Trophoblast cell (in vitro differentiated cells and primary cell): ENCODE data around the gene ACTN4.

ENCODE experiments used
- DNase-seq, 2 donors: peaks; one replicate each; pipeline ENCODE4 v3.0.0-alpha.2; 2016
- H2AFZ ChIP-seq: 2 replicates; pipeline ENCODE4 v1.6.1; 2013; ENCODE audit warnings: low read length, moderate library complexity, mild to moderate bottlenecking; ENCODE audit not compliant: insufficient read depth, poor library complexity
- H2AK5ac ChIP-seq: 2 replicates; pipeline ENCODE4 v1.6.1; 2013; ENCODE audit warnings: mild to moderate bottlenecking, low read length
- H2BK120ac ChIP-seq: 2 replicates; pipeline ENCODE4 v1.6.1; 2013; ENCODE audit warnings: low read length, mild to moderate bottlenecking, moderate library complexity; ENCODE audit not compliant: insufficient read depth, poor library complexity
- H2BK12ac ChIP-seq: 2 replicates; pipeline ENCODE4 v1.6.1; 2013; ENCODE audit warnings: mild to moderate bottlenecking, low read length, moderate library complexity
- H2BK5ac ChIP-seq: 2 replicates; pipeline ENCODE4 v1.6.1; 2013; ENCODE audit warnings: low read length, low read depth, moderate library complexity, mild to moderate bottlenecking; ENCODE audit not compliant: poor library complexity
- H3K14ac ChIP-seq: 2 replicates; pipeline ENCODE4 v1.6.1; 2013; ENCODE audit warnings: mild to moderate bottlenecking, low read length
- H3K18ac ChIP-seq: 2 replicates; pipeline ENCODE4 v1.6.1; 2013; ENCODE audit warnings: mild to moderate bottlenecking, low read length
- H3K23ac ChIP-seq: 2 replicates; pipeline ENCODE4 v1.6.1; 2013; ENCODE audit warnings: low read length
- H3K27ac ChIP-seq: 2 replicates; pipeline ENCODE4 v1.5.1; 2013; ENCODE audit warnings: low read depth, mild to moderate bottlenecking, inconsistent platforms, low read length, moderate library complexity
- H3K27me3 ChIP-seq: 2 replicates; pipeline ENCODE4 v1.6.1; 2013; ENCODE audit warnings: inconsistent platforms, mild to moderate bottlenecking, low read length, moderate library complexity; ENCODE audit not compliant: insufficient read depth
- H3K36me3 ChIP-seq, 2 experiments: 1 replicate in 1 of 2; 2 replicates in 1 of 2; pipeline ENCODE4 v1.6.1; 2013; ENCODE audit warnings: low read length in 2 of 2, mild to moderate bottlenecking in 2 of 2, moderate library complexity in 1 of 2; ENCODE audit not compliant: insufficient read depth in 2 of 2, control insufficient read depth in 1 of 2
- H3K4ac ChIP-seq: 2 replicates; pipeline ENCODE4 v1.6.1; 2013; ENCODE audit warnings: low read depth, mild to moderate bottlenecking, low read length, moderate library complexity
- H3K4me1 ChIP-seq, 2 experiments: 1 replicate in 1 of 2; 2 replicates in 1 of 2; pipeline ENCODE4 v1.6.1; 2013; ENCODE audit warnings: low read length in 2 of 2, mild to moderate bottlenecking in 2 of 2, moderate library complexity in 1 of 2; ENCODE audit not compliant: insufficient read depth in 2 of 2, control insufficient read depth in 1 of 2
- H3K4me2 ChIP-seq: 2 replicates; pipeline ENCODE4 v1.6.1; 2013; ENCODE audit warnings: inconsistent platforms, mild to moderate bottlenecking, low read length, moderate library complexity
- H3K4me3 ChIP-seq: 2 replicates; pipeline ENCODE4 v1.5.1; 2013; ENCODE audit warnings: mild to moderate bottlenecking, low read depth, low read length, inconsistent platforms
- H3K79me1 ChIP-seq: one replicate; pipeline ENCODE4 v1.6.1; 2013; ENCODE audit warnings: low read length
- H3K79me2 ChIP-seq: 2 replicates; pipeline ENCODE4 v1.6.1; 2013; ENCODE audit warnings: low read length, mild to moderate bottlenecking; ENCODE audit not compliant: control insufficient read depth, insufficient read depth, poor library complexity
- H3K9ac ChIP-seq: 2 replicates; pipeline ENCODE4 v1.6.1; 2013; ENCODE audit warnings: mild to moderate bottlenecking, low read length
- H3K9me3 ChIP-seq: 2 replicates; pipeline ENCODE4 v1.6.1; 2013; ENCODE audit warnings: low read depth, mild to moderate bottlenecking, control low read depth, inconsistent platforms, low read length; ENCODE audit not compliant: insufficient read depth
- H4K12ac ChIP-seq: 2 replicates; pipeline ENCODE4 v1.6.1; 2013; ENCODE audit warnings: low read depth, mild to moderate bottlenecking, low read length, moderate library complexity
- H4K8ac ChIP-seq: 2 replicates; pipeline ENCODE4 v1.6.1; 2013; ENCODE audit warnings: low read depth, mild to moderate bottlenecking, low read length, moderate library complexity
- H4K91ac ChIP-seq: one replicate; pipeline ENCODE4 v1.6.1; 2013; ENCODE audit warnings: low read depth, mild to moderate bottlenecking, low read length, moderate library complexity
- WGBS: extraction: QIAGEN DNeasy Blood & Tissue Kit; methylation state at CpG from one replicate; pipeline ENCODE4 v1.1.7; 2013; ENCODE audit warnings: missing lambda C conversion rate; ENCODE audit not compliant: insufficient read length, insufficient coverage; ENCODE audit errors: extremely low coverage; 5-methylcytosine and 5-hydroxymethylcytosine counted together

ACTN4 gene

DNA sequence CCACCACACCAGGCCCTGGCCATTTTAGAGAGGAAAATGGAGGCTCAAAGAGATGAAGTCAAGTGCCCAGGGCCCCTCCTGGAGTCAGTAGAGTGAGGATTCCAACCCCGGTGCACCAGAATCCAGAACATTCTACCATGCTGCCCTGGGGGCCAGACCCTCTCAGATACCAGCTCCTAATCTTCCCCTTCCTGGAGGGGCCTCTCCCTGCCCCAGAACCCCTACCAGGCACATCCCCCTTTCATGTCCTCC, 85.7 kb downstream of the ACTN4 start:
- H2AFZ ChIP-seq = no peak overlapping the region
- H3K14ac ChIP-seq = no peak overlapping the region
- no peaks in the 10 kb centered on the region for H3K79me2 ChIP-seq
- H3K9ac ChIP-seq = no peak overlapping the region
- DNase-seq = no peak
- no peak overlapping the region for H2AK5ac ChIP-seq
- no peak overlapping the region for H2BK120ac ChIP-seq
- H4K8ac ChIP-seq = no peak overlapping the region
- peaks cover 3% of the 10 kb centered on the region for H3K9me3 ChIP-seq
- peaks cover 34 to 42% of the 10 kb centered on the region in 2 experiments for H3K36me3 ChIP-seq
- H3K23ac ChIP-seq = no peak overlapping the region
- peaks cover 10% of the 10 kb centered on the region for H3K79me1 ChIP-seq
- no peaks in the 10 kb centered on the region for H3K27me3 ChIP-seq
- no peak overlapping the region for H3K4ac ChIP-seq
- H2BK5ac ChIP-seq = no peak overlapping the region
- no peak overlapping the region for H4K12ac ChIP-seq
- peaks cover 12 to 14% of the 10 kb centered on the region in 2 experiments for H3K4me1 ChIP-seq
- H3K18ac ChIP-seq = no peak overlapping the region
- no peak overlapping the region for H3K4me2 ChIP-seq
- H3K4me3 ChIP-seq = no peak overlapping the region
- H2BK12ac ChIP-seq = no peak overlapping the region
- no peak overlapping the region for H4K91ac ChIP-seq
- no peak overlapping the region for H3K27ac ChIP-seq
- no CpG with 5 or more reads among the region's 1 CpG for WGBS

- H3K18ac ChIP-seq = no peak overlapping the region
- H2BK120ac ChIP-seq = no peak overlapping the region
- no peak overlapping the region for H2BK12ac ChIP-seq
- H3K14ac ChIP-seq = no peak overlapping the region
- WGBS = no CpG with 5 or more reads among the region's 6 CpGs
- no peak overlapping the region for H4K91ac ChIP-seq
- no peaks in the 10 kb centered on the region for H3K79me2 ChIP-seq
- H2AFZ ChIP-seq = no peak overlapping the region
- H2BK5ac ChIP-seq = no peak overlapping the region
- H3K9me3 ChIP-seq = peaks cover 6% of the 10 kb centered on the region
- H3K79me1 ChIP-seq = peaks cover 10% of the 10 kb centered on the region
- no peak overlapping the region for H3K9ac ChIP-seq
- H3K4me1 ChIP-seq = peaks cover 12 to 14% of the 10 kb centered on the region in 2 experiments
- H4K12ac ChIP-seq = no peak overlapping the region
- H3K4ac ChIP-seq = no peak overlapping the region
- no peaks in the 10 kb centered on the region for H3K27me3 ChIP-seq
- H3K36me3 ChIP-seq = peaks cover 31 to 38% of the 10 kb centered on the region in 2 experiments
- H2AK5ac ChIP-seq = no peak overlapping the region
- DNase-seq = no peak
- no peak overlapping the region for H3K4me2 ChIP-seq
- no peak overlapping the region for H3K23ac ChIP-seq
- no peak overlapping the region for H4K8ac ChIP-seq
- no peak overlapping the region for H3K4me3 ChIP-seq
- no peak overlapping the region for H3K27ac ChIP-seq
These were observed 86.2 kb downstream of the ACTN4 start for GRCh38 chr19:38733493-38734175.

- no peak overlapping the region for H4K8ac ChIP-seq
- H2BK12ac ChIP-seq = no peak overlapping the region
- no peak overlapping the region for H3K18ac ChIP-seq
- H2BK120ac ChIP-seq = no peak overlapping the region
- peak overlapping the region; percentile 68 for H3K27ac ChIP-seq
- no peak overlapping the region for H3K4me3 ChIP-seq
- H3K79me2 ChIP-seq = no peaks in the 10 kb centered on the region
- H3K4me1 ChIP-seq = peaks cover 12 to 14% of the 10 kb centered on the region in 2 experiments
- H3K4ac ChIP-seq = no peak overlapping the region
- no peaks in the 10 kb centered on the region for H3K27me3 ChIP-seq
- H3K23ac ChIP-seq = no peak overlapping the region
- no peak overlapping the region for H3K9ac ChIP-seq
- H3K36me3 ChIP-seq = peaks cover 26 to 33% of the 10 kb centered on the region in 2 experiments
- H2AFZ ChIP-seq = no peak overlapping the region
- peaks cover 6% of the 10 kb centered on the region for H3K9me3 ChIP-seq
- H2AK5ac ChIP-seq = no peak overlapping the region
- no peak overlapping the region for H3K4me2 ChIP-seq
- no peak overlapping the region for H2BK5ac ChIP-seq
- H3K79me1 ChIP-seq = peaks cover 10% of the 10 kb centered on the region
- H4K91ac ChIP-seq = no peak overlapping the region
- no peak overlapping the region for H3K14ac ChIP-seq
- WGBS = no CpG with 5 or more reads among the region's 4 CpGs
- H4K12ac ChIP-seq = no peak overlapping the region
- no peak for DNase-seq
These were observed 86.7 kb downstream of the ACTN4 start for GRCh38 chr19:38734176-38734425.

DNA sequence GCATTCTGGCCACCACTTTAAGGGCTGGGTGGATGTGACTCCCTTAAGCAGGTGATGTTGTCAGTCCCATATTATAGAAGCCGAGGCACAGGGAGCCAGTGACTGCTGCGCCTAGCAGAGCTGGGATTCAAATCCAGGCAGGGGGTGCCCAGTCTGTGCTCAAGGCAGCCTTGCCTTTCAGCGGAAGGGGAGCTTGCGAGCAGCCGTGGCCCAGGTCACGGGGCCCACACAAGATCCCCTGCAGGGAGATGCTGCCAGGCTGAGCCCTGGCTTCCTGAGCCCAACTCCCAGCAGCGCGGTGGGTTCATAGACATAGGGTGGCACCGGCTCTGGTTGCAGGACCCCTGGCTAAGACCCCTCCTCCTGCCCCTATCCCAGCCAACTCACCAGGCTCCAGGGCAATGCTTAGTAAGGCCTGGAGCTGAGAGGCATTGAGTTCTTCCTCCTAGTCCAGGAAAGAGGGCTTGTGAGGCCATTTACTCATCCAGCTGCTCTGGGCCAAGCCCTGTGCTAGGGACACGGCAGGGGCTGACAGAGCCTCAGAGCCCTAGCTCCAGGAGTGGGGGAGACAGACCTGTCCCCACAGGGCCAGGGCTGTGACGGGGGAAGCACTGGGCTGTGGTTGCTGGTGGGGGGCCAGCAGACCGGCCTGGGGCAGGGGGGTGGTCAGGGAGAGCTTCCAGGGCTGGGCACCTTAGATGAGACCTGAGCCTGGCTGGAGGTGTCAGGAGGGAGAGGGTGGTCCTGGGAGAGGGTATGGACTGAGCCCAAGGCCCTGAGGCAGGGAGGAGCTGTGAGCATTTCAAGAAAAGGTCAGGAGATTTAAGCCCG, 87.2 kb downstream of the ACTN4 start:
- H3K27me3 ChIP-seq = no peaks in the 10 kb centered on the region
- peak overlapping the region; percentile 61 for H3K18ac ChIP-seq
- H2AFZ ChIP-seq = no peak overlapping the region
- peak overlapping the region; percentile 42 for H2AK5ac ChIP-seq
- H2BK5ac ChIP-seq = peak overlapping the region; percentile 35
- peaks cover 6% of the 10 kb centered on the region for H3K9me3 ChIP-seq
- H4K12ac ChIP-seq = no peak overlapping the region
- H4K8ac ChIP-seq = peak overlapping the region; percentile 33
- WGBS = no CpG with 5 or more reads among the region's 13 CpGs
- no peaks in the 10 kb centered on the region for H3K79me2 ChIP-seq
- H3K4me2 ChIP-seq = peak overlapping the region; percentile 44
- peak overlapping the region; percentile 21 for H3K14ac ChIP-seq
- H3K36me3 ChIP-seq = peaks cover 21 to 29% of the 10 kb centered on the region in 2 experiments
- H3K4ac ChIP-seq = no peak overlapping the region
- peak; percentile 55 to 58 for DNase-seq
- peak overlapping the region; percentile 83 for H2BK12ac ChIP-seq
- peak overlapping the region; percentile 80 for H4K91ac ChIP-seq
- no peak overlapping the region for H3K9ac ChIP-seq
- H3K4me3 ChIP-seq = no peak overlapping the region
- no peak overlapping the region for H2BK120ac ChIP-seq
- H3K23ac ChIP-seq = no peak overlapping the region
- peak overlapping the region; percentile 68 for H3K27ac ChIP-seq
- peaks cover 10% of the 10 kb centered on the region for H3K79me1 ChIP-seq
- peaks cover 12 to 14% of the 10 kb centered on the region in 2 experiments for H3K4me1 ChIP-seq
